Activated T-helper 9 cell treated with anti-CD3 and anti-CD28 coated beads, Interleukin-2, amount 50 U/mL, for 16 hours (primary cell): ENCODE data around the gene TVP23C.

Experiments used
- DNase-seq: peaks from one replicate; pipeline ENCODE4 v3.0.0-alpha.2; 2020; ENCODE audit warnings: low read depth

TVP23C gene

DNA sequence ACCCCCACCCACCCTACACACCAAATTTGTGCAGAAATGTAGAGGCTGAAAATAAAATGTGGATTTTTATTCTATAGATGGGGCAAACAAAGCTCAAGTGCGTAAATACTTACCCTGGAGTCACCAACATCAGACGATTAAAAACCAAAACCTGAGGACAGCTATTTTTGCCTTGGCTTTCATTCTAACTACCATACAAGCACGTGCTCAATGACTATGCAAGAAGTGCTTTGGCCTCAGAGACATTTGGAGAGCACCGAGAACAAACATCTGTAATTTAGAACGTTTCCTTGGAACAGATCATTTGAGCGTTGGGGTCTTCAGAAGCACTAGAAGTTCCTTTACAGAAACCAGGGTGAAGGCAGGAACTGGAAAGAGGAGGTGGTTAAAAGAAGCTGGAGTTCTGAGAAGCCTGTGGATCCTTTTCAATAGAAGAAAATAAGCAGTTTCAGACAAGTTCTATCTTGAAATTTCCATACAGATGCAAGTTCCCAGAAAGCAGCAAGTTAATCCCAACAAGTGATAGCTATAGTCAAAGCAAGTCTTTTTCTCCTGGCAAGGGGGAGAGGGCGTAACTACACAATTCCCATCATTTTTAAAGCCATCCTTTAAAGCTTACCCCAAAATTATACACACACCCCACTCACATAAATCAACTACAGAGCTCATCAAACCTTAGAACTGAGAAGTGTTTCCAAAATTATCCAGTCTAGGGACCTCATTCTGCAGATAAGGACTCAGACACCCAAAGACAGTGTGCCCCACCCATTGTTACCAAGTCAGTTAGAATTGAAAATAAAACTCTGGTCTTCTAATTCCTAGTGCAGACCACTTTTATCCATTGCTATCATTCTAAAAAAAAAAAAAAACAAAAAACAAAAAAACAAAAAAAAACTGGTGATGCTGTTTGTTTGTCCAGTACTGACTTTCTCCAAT lies 66.3 kb downstream of the TVP23C start:
- DNase-seq = no peak

DNA sequence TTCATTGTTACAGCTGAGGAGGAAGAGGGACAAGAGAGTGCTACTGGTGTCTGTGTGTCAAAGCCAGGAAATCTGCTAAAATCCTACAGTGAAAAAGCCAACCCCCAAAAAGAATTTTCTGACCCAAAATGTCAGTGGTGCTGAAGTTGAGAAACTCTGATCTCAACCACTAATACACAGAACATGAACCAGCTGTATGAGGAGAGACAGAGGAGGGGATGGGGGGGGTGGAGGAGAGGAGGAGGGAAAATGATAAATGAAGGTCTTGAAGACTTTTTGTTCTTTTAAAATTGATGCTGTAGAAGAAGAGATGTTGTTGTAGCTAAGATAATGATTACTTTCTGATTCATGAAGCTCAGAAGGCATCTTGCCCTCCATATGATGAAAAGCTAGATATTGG lies 68.5 kb downstream of the TVP23C start:
- DNase-seq = no peak

DNA sequence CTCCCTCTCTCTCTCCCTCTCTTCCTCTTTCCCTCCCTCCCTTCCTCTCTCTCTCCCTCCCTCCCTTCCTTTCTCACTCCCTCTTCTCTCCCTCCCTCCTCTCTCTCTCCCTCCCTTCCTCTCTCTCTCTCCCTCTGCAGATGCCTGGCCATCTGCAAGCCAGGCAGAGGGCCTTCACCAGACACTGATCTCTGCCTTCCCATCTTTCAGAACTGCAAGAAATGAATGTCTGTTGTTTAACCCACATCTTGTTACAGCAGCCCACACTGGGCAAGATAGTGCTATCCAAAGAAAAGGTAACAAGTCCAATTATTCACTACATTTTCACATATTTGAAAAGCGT lies 69.6 kb downstream of the TVP23C start:
- DNase-seq = no peak

DNA sequence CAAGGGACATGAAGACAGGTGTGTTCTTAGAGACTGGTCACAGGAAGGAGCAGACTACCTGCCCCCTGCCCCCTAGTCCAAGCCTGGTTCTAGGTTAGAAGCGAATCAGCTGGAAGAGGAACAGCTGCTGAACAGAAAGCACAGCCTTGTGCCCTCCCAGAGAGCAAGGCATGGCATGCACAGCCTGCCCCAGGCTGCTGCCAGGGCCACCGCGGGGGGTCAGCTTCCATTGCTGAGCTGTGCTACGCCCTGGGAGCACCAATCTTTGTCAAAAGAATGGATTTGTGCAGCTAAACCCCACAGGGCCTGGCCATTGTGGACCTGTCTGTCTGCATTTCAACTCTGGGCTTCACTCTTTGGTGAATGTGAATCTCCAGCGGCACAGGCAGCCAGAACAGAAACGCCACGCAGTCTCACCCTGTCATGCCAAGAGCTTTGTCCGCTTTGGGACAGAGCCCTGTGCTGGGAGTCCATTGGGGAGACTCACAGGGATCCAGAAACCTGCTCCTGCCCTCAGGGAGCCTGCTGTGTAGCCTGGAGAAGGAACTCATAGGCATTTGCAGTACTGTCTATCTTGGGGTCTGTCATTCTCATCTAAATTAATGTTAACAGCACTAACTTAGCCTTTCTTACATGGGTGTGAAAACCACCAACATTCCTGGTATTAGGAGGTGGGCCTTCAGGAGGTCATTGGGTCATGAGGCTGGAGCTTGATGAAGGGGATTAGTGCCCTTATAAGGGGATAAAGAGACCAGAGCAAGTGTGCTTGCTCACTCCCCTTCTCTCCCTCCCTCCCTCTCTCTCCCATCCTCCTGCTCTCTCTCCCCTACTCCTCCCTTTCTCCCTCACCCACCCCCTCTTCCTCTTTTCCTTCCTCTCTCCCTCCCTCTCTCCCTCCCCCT lies 70.2 kb downstream of the TVP23C start:
- DNase-seq = no peak

DNA sequence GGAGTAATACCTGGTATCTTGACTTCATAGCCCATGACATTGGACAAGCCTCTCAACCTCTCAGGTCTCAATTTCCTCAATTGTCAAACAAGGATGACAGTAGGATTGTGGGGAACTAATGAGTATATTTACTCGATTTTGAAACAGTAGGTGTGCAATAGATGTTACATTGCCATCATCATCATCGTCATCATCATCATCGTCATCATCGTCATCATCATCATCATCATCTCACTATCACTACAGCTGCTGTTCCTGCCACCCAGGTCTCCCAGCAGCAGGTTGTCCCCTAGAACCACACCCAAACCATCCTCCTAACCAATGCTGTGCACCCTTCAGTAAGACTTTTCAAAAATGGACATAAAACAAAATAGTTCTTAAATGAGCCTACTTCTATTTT lies 71.1 kb downstream of the TVP23C start:
- no peak for DNase-seq

DNA sequence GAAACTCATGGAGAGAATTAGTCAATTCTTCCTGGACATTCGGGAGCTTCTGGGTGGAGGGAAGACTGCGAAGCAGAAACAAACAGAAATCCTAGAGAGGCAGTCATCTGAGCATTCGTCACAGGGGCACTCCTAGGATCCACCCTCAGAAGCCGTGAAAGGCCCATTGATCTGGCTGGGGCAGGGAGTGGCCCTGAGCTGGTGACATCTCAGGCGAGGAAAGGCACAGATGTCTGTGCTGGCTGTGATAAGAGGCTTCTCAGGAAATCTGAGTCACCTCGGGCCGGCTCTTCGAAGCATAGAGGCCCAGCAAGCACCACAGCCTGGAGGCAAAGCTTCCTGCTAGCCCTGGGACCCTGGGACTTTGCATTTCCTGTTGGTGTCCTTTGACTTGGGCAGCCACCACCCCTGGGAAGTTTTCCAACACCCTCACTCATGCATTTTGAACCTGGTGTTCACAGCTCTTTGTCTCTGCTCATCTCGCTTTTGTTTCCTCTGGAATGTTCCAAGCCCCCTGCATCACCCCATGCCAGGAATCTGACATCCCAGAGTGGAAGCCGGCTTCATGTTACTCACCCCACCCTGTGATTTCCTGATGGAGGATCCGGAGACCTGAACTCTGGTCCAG lies 72.5 kb downstream of the TVP23C start:
- DNase-seq = no peak

DNA sequence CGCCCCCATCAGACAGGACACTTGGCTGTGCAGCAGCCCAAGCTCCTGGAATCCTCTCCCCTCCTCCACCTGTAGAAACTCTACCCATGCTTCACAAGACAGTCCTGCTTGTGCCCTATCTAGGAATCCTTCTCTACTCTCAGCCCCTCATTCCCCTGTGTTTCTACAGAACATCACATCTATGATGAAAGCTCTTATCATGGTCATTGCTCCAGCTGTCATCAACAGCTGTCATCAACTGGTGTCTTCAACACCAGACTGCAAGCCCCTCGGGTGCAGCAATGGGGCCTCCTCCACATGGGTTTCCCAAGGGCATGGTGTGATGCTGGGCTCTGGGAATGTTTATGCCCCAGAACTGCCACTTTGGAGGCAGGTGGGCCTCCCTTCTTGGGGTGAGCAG lies 74.7 kb downstream of the TVP23C start:
- no peak for DNase-seq

DNA sequence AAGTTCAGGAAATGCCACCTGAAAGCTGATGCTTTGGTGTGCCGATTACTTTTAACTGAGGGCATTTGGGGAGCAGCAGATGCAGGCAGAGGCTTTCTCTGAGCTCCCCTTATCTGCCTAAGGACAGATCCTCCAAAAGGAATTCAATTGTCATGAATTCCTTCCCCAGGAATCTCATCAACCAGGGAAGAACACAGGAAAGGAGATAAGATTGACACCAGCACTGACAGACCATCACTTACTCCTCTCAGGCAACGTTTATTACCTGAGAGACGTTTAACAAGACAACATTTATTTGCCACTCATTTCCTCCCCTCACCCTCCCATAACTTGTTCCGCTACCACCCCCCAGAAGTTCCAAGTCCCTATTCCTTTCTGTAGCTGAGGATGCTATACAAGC lies 78.2 kb downstream of the TVP23C start:
- DNase-seq = no peak

DNA sequence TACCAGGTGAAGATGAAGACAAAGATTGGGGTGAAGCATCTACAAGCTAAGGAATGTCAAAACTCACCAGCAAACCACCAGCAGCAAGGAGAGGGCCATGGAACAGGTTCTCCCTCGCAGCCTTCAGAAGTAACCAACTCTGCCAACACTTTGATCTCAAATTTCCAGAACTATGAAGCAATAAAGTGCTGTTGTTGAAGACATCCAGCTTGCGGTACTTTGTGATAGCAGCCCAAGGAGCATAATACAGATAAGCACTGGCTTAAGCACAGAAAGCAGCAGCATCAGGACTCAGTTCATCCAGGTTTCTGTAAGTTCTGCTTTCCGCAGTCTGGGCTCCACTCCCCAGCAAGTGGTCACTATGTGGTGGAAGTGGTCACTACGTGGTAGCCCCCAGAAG lies 79.9 kb downstream of the TVP23C start:
- no peak for DNase-seq

DNA sequence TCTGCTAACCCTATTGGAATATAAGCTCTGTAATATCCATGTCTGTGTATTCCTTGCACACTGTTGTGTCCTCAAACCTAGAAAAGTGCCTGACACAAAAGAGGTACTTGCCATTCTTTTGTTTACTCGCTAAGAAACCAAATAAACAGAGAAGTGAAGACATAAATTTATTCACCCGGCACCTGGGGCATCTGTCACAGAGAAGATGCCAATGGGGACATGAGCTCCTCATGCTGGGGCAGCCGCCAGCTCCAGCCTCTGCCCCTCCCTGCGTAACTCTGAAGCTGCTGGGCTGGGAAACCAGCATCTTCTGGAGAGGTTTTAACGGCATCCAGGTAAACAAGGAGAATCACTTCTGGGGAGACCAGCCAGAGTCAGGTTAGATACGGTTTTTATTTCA lies 80.8 kb downstream of the TVP23C start:
- DNase-seq = no peak

DNA sequence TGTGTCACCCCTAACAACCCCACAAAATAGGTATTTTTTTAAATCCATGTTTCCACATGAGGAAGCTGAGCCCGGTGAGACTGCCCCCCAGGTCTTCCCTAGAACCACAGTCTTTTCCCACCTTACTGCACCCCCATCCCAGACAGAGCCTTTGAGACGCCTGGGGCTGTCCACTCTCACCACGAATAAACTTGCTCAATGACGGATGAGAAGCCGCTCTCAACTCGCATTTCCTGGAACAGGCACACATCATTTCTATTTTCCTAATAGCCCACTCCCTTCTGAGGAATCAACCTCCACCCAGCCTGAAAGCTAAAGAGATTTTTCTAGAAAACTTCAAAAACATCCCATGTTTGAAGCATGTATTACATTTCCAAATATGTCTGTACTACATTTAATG lies 81.8 kb downstream of the TVP23C start:
- DNase-seq = no peak

DNA sequence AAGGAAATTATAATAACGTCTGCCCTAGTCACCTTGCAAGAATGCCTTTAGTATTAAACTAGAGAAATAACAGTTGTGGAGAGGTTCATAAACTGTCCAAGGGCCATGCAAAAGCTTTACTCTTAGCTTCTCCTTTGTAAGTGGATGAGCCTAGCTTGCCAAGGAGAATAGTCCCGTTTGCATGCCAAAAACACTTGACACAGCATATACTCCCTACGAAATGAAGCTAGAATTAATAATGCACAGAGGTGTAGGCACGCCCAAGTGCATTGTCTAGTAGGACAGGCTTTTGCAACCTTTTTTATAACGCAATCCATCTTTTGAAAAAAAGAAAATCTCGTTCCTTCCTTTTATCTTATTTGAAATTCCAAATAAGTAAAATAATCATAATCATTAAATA lies 83.1 kb downstream of the TVP23C start:
- DNase-seq = no peak

DNA sequence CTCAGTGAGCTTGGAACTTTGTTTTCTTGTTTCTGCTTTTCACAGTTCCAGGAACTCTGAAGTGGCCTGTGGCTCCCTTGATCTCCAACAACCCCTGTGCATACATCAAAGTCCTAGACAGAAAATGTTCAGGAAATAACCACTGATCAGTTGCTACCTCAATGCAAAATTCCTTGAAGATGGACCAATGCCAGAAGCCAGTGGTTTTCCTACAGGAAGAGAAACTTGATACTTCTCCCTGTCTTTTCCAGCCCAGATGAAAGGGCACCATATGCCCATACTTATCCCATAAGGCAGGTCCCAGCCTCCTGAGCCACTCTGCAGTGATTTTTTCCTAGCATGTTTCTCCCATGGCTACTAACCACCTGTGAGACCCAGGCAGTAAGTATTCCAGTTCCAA lies 83.6 kb downstream of the TVP23C start:
- no peak for DNase-seq

DNA sequence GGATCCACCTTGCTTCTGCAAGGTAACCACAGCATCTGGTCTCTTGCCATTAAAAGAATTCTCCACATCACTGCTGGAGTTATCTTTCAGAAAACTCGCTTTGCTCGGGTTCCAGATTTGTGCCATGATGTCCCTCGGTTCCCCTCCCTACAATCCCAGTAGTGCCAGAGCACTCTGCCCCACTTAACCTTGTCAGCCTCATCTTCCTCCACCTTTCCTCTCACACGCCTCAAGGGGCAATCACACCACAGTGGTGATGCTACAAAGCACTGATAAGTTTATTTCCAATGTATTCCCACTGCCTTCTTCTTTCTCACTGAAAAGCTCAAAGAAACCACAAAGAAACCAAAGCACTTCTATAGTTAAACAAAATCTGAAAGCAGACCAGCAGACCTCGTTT lies 84.4 kb downstream of the TVP23C start:
- DNase-seq = no peak

DNA sequence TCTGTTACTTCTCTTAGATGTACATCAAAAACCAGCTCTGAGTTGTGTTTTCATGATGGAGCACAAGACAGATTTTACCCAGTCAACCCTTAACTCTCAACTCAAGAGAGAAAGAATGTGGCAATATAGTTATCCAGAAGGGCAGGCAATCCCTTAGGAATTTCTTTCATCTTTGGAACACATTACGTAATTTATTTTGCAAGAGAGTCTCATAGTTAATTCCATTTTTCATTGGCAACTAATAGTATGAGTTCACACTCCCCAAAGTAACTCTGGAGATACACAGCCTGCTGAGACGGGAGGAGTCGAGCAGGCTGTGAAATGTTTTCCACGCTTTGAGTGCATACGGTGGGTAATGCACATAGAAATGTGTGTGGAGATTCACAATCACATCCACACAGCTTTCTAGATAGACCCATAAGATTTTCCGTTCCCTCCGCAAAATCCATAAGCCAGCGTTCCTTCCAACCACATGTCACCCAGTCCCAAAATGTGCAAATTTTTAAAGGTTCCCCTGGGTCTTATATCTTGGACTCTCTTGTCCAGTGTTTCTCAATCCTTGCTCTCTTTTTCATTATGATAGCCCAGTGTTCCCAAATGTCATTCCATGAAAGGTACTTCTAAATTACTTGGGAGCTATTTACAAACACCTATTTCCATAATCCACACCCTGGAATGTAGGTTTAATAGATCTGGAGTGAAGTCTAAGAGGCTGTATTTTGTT lies 87.5 kb downstream of the TVP23C start:
- DNase-seq = no peak

DNA sequence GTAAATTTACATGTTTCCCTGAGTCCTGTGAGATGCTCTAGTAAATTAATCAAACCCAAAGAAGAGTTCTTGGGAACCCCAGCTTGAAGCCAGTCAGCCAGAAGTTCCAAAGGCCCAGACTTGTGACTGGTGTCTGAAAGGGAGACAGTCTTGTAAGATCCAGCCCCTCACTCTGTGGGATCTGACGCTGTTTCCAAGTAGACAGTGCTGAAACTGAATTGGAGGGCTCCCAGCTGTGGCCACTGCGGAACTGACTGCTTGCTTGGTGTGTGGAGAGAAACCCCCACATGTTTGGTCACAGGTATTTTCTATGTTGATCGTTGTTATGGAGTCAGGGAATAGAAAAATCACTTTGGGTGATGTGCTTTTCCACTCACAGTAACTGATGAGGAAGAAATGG lies 90.4 kb downstream of the TVP23C start:
- DNase-seq = no peak

DNA sequence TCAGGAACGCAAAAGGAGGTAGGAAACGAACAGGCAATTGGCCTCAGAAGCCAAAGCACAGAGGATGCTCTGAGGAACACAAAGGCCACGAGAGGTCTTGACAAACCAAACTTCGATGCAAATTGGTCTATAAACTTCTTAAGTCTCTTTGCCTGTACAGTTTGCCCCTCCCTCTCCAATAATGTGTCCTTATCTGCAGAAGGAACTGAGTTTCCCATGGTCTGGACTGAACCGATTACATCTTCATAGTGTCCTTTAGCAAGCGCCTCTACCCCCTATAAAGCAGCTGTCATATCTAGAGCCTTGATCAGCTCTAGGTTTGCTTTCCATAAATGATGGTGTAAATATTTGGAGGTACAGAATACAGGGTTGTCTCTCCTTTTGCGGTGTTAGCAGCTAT lies 92.7 kb downstream of the TVP23C start:
- DNase-seq = no peak

DNA sequence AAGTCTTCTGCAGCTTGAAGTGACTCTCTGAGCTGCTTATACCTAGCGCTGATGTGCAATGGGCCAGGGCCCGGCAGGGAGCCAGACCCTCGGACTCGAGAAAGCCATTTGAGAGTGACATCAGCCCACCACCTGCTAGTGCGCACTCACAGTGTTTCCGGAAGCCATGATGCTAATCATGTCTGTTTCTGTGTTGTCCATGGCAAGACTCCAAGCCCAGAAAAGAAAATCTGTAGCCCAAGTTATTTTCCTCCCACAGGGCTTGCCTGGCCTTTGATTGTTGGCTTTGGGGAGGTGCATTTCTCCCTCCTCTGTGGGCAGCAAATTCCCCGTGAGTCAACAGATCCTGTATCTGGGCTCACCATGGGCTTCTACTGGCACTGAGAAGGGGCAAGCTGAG lies 94.0 kb downstream of the TVP23C start:
- DNase-seq = no peak

DNA sequence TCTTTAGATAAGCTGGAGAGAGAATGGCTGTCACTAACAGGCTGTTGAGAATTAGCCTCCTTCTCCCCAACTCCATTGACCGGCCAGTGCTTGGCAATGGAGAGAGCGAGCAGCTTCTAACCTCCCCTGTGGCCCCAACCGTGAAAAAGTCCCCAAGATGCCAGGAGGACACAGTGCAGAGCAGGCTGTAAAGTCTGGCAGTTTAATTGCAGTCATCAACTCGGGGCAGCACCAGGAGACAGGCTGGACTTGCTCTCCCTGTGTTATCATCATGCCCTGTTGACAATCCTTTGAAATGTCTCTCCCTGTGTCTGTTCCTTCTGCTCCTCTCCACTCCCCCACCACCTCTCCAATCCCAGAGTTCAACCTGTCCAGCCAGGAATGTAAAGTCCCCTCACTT lies 95.2 kb downstream of the TVP23C start:
- DNase-seq = no peak

DNA sequence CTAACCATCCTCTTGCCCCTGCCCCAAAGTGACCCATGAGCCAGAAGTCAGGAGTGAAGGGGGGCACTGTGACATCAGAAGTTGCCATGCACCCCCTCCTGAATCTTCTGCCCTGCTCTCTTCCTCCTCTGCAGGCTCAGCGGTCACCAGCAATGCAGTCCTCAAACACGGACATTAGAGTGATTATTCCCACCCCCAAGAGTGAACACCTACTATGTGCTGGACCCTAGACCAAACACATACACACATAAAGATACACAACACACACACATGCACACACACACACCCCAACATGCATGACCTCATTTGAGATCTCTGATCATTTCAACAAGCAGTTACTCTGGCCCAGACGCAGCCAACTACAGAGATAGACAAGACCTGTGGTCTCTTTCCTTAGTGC lies 95.7 kb downstream of the TVP23C start, which contains the start of gene CDRT4:
Gene CDRT4, minus strand, starts transcription at position 30 of the 400 bp plus-strand sequence. CDS start 27,383 bp downstream, outside the sequence.
- DNase-seq = no peak

DNA sequence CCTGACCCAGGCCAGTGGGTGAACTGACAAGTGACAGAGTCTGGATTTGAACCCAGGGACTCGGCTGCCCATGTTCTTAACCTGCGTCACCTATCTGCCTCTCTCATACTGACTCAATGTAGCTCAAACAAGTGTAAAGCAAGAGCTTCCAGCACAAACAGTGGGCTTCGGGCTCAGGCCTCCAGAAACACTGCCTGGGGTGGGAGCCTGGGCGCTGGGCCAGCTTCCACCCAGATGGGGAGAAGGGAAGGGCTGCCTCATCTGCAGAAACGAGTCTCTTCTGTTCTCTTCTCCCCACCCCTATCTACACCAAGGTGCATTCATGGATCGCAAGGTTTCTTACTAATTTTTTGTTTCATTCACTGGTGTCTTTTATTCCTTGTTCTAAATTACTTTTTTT lies 97.2 kb downstream of the TVP23C start:
- DNase-seq = no peak
